ENCODE data around the gene ADAP1. TPM values are rescaled to one million over a fixed set of nuclear protein-coding genes. Genes with fewer than 3 reads are reported as not detected.

ADAP1 gene
- total RNA-seq, 1 donor from 2014 or later = 26.9 TPM

DNA sequence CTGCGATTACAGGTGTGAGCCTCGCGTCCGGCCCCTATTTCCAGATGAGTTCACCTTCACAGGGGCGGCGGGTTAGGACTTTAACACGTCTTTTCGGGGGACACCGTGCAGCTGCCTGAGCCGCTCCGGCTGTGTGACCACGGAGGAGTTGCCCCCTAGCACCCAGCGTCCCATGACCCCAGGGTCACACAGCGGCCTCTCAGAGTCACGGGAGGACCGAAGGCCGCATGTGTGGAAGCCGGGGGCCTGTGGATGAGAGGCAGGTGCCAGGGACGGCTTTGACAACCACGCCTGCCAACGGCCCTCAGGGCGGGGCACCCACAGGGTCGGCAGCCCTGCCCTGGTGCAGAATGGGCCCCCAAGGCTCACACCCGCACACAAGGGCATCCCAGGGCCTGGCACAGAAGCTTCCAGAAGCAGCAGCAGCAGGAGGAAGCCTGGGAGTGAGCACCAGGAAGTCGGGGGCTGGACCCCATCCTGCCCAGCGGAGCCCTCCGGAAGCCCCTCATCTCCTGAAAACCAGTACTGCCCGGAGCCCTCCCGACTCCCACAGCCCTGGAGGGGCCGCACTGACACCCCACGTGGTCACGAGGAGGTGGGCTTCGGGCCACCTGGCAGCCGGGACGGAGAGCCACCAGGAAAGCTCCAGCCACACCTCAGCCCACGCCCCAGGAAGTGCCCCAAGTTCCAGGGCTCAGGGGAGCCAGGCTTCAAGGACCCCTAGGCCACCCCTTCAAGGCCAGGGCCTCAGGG is 32.7 kb downstream of the ADAP1 start:
- Histone ChIP-seq H3K4me3 (ENCODE audit: low read depth, low read length) (no peak overlapping the region), H3K27me3 (ENCODE audit: control insufficient read depth, insufficient read depth, low read length) (no peaks in the 10 kb centered on the region), H3K36me3 (ENCODE audit: control insufficient read depth, insufficient read depth, low read length) (no peaks in the 10 kb centered on the region)
- DNase-seq (ENCODE audit: low read depth) (no peak), FAIRE-seq (no peak)
- TF ChIP-seq, protein P1, sequence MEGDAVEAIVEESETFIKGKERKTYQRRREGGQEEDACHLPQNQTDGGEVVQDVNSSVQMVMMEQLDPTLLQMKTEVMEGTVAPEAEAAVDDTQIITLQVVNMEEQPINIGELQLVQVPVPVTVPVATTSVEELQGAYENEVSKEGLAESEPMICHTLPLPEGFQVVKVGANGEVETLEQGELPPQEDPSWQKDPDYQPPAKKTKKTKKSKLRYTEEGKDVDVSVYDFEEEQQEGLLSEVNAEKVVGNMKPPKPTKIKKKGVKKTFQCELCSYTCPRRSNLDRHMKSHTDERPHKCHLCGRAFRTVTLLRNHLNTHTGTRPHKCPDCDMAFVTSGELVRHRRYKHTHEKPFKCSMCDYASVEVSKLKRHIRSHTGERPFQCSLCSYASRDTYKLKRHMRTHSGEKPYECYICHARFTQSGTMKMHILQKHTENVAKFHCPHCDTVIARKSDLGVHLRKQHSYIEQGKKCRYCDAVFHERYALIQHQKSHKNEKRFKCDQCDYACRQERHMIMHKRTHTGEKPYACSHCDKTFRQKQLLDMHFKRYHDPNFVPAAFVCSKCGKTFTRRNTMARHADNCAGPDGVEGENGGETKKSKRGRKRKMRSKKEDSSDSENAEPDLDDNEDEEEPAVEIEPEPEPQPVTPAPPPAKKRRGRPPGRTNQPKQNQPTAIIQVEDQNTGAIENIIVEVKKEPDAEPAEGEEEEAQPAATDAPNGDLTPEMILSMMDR (IDR thresholded peaks at IDR 0.05; ENCODE audit: insufficient read depth, low read length, severe bottlenecking) = no peak

DNA sequence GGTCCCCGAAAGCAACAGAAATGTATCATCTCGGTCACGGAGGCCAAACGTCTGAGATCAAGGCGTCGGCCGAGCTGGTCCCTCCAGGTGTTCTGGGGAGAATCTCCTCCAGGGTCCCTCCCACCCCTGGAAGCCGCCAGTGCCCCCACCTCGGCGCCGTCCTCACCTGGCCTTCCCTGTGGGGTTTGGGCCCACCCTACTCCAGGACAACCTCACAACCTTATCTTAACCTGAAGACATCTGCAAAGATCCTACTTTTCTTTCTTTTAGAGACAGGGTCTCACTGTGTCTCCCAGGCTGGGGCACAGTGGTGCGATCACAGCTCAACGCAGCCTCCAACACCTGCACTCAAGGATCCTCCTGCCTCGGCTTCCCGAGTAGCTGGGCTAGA is 33.4 kb downstream of the ADAP1 start:
- FAIRE-seq (no peak), DNase-seq (ENCODE audit: low read depth) (no peak)

DNA sequence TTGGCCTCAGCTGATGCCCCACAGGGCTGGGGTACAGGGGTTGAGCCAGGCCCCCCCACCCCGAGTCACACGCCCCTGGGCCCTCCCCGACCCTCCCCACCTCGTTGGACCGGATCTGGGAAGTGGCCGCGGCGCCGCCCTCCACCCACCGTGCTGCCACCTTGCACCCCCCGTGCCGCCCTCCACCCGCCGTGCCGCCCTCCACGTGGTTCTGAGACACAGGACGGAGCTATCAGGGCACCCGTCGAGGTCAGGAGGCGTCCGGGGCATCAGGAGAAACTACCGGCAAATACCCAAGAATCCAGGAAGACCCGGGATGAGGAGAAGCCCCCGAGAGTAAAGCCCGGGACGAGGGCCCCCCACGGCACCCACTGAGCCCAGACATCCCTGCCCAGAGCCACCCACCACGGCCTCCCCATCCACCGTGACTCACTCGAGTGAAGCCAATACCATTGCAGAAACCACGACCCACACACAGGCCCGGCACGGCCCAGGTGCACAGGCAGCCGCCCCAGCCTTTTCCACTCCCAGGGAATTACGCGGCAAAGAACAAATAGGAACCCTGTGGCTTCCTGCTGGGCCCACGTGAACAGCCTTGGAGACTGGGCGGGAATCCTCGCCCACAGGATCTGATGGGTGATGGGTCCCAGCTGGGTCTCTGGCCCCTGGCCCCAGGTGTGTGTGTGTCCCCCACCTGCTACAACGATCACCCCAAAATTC is 34.0 kb downstream of the ADAP1 start:
- TF ChIP-seq, protein P1 (IDR thresholded peaks at IDR 0.05; ENCODE audit: insufficient read depth, low read length, severe bottlenecking) = no peak
- Histone ChIP-seq H3K27me3 (ENCODE audit: control insufficient read depth, insufficient read depth, low read length) (no peaks in the 10 kb centered on the region), H3K36me3 (ENCODE audit: control insufficient read depth, insufficient read depth, low read length) (no peaks in the 10 kb centered on the region), H3K4me3 (ENCODE audit: low read depth, low read length) (no peak overlapping the region)
- FAIRE-seq = no peak
- no peak for DNase-seq (ENCODE audit: low read depth)

More for the DNA sequence above, 33.4 kb downstream of the ADAP1 start:
- no peaks in the 10 kb centered on the region for H3K27me3 ChIP-seq (ENCODE audit: control insufficient read depth, insufficient read depth, low read length)
- no peaks in the 10 kb centered on the region for H3K36me3 ChIP-seq (ENCODE audit: control insufficient read depth, insufficient read depth, low read length)
- no peak overlapping the region for H3K4me3 ChIP-seq (ENCODE audit: low read depth, low read length)
- TF ChIP-seq, protein P1 (IDR thresholded peaks at IDR 0.05; ENCODE audit: insufficient read depth, low read length, severe bottlenecking) = no peak

DNA sequence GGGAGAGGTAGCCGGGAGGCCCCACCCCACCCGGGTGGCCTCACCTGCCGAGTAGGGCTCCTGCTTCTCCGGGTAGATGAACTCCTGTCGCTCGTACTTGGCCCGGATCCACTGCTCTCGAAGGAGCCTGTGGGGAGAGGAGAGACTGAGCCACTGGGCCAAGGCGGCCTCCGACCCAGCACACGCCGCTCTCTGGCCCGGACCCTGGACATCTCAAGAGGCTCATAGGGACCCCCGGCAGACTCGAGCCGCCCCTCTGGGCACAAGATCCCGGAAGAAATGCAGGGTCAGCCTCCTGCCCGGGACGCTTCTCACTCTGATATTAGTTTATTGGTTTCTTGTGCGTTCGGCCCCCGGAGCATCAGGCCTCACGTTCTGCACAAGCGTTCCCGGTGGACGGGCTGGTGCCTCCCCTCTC is 34.5 kb downstream of the ADAP1 start:
- TF ChIP-seq, protein P1 (IDR thresholded peaks at IDR 0.05; ENCODE audit: insufficient read depth, low read length, severe bottlenecking) = no peak
- no peaks in the 10 kb centered on the region for H3K36me3 ChIP-seq (ENCODE audit: control insufficient read depth, insufficient read depth, low read length)
- FAIRE-seq = no peak
- H3K4me3 ChIP-seq (ENCODE audit: low read depth, low read length) = no peak overlapping the region
- no peaks in the 10 kb centered on the region for H3K27me3 ChIP-seq (ENCODE audit: control insufficient read depth, insufficient read depth, low read length)
- no peak for DNase-seq (ENCODE audit: low read depth)

DNA sequence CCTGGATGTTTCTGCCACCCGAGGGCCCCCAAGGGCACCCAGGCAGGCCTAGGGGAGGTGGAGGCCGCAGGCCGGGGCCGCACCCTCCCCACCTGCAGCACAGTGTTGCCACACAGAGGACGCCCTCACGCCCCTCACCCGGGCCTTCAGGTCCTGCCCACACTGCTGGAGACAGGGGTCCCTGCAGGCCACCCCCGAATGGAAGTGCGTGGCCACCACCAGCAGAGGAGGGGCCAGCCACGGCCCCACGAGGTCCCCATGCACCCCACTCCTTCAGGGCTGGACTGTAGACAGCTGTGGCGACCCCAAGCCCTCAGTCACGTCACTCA is 35.4 kb downstream of the ADAP1 start:
- FAIRE-seq = no peak
- TF ChIP-seq, protein P1 (IDR thresholded peaks at IDR 0.05; ENCODE audit: insufficient read depth, low read length, severe bottlenecking) = no peak
- H3K27me3 ChIP-seq (ENCODE audit: control insufficient read depth, insufficient read depth, low read length) = no peaks in the 10 kb centered on the region
- H3K4me3 ChIP-seq (ENCODE audit: low read depth, low read length) = no peak overlapping the region
- DNase-seq (ENCODE audit: low read depth) = no peak
- H3K36me3 ChIP-seq (ENCODE audit: control insufficient read depth, insufficient read depth, low read length) = no peaks in the 10 kb centered on the region
